NCI-H2029 (cell line): ENCODE data around the gene SEMA6D.

Experiments
- DNase-seq: peaks from one replicate; lab custom pipeline; 2025; lab: John Stamatoyannopoulos, UW

Gene SEMA6D

GRCh38 chr15:47787875-47788274 lies 70.6 kb downstream of the SEMA6D start:
- no peak for DNase-seq

- DNase-seq, result no peak
These were observed 71.4 kb downstream of the SEMA6D start for GRCh38 chr15:47788685-47789084.

DNA sequence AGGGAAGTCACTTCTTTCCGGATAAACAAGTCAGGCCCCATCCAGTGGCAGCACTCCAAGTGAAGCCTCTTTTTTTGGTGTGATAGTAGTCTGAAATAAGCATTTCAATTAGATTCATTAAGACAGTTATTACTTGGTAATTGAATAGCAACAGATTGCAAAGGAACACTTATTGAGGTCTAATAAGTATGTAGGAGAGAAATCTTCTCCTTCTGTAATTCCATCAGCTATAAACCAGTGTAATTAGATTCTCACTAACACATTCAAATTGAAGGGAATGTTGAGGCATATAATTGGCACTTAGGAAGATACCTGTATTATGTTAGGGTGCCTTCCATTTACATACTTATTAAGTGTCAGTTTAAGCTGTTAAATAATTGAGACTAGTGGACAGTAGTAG lies 73.9 kb downstream of the SEMA6D start:
- DNase-seq, result no peak

DNA sequence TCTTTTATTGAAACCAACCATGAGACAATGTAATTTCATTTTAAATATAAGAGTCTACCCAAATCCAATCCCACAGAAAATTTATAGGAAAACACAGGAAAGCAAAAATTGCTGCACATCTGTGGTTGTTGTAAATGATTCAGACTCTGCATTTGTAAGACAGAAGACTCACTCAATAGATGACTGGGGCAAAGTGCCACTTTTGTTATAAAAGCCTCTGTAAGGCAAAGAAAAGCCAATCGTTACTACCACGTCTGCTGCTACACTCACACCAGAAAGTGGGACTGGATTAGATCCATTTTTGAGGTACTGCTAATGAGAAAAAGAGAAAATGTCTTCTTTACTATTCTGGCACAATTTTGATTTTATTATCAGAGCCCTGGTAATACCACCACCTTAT lies 74.9 kb downstream of the SEMA6D start:
- no peak for DNase-seq

DNA sequence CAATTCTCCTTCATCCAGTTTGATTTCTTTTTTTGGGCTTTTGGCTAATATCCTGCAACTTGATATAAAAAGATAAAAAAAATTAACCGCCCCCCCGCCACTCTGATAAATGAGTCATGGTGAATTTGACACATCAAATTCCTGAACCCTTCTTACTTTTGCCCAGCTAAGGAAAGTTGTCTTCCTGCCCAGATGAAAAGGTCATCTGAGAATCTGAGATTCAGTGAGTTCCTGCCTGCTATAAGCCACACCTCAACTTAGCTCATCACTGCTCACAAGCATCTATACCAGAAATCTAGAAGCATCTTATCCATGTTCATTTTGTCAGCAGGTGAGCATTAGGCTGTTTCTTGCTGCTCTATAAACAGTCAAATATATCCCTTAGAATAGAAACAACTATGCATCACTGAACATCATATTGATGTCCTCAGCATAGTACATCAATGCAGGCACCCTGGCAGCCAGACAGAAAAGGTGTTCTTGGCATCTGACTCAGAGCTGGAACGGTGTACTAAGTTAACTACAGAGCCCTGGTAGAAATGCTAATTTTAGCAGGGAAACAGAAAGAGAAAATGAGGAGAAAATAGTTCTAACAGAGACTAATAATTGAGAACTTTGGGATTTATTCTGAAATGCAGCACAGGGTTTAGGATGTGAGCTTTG lies 77.1 kb downstream of the SEMA6D start:
- DNase-seq, result no peak

DNA sequence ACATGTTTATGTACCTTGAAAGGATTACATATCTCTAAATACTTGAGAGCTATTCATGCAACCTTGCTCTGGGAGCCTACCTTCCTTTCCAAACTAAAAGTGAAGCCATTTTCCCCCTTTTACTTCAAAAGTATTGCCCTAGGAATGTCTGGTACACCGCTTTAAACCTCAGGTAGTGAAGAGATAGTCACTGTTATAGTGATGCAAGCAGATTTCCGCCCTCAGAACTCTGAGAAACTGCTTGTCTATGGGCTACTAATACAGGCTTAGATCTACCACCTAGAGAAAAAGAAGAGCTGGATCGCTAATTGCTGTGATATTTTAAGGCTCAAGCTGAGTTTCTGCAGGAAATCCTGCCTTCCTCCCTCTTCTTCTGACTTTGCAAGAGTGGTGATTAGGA lies 78.6 kb downstream of the SEMA6D start:
- DNase-seq, result no peak

GRCh38 chr15:47796339-47796738 lies 79.0 kb downstream of the SEMA6D start:
- no peak for DNase-seq

DNA sequence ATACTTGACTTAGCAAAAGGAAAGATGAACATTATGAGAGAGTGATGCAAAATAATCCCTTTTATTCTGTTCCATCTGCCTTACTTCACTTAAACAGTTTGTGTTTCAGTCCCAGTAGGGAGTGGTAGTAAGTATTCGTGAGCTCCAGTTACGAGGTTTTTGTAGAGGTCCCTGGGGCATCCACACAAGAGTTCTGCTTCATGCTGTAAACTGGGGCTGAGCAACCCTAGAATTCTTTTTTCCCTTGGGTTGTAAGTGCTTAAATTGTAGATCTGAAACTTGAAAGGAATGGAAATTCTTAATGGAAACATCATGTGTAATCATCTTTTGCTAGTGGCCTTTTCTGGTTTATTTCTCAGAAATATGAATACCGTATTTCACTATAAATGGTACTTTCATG lies 79.5 kb downstream of the SEMA6D start:
- no peak for DNase-seq

DNA sequence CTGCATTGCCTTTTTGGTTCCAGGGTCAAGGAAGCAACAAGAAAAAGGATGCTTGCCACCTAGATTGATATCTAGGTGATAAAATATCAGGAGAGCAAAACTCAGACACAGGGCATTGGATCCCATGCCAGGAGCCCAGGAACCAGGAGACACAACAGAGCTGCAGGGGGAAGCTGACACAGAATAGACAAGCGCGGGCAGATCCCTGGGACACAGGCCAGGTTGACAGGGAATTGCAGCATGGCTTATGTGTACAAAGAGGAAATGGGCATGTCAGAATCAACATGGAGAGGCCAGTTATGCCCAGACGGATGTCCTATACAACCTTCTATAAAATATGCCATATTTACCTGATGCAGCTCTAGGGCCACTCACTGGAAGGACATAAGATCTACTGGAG lies 84.2 kb downstream of the SEMA6D start:
- DNase-seq, result no peak

DNA sequence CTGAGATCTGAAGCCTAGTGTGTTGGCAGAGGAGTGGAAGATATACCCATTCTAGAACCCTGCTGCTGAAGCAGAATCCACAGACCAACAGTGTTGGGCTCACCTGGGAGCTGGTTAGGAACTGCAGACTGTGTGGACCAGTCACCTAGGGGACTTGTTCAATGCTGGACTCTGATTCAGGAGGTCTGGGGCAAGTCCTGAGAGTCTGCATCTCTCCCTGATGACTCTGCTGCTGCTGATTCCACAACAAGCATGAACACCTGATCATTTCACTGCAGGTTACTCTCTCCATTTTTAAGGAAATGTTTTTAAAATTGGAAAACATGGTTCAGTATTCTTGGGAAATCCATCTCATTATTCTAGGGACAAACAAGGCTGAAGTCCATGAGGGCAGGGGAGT lies 84.9 kb downstream of the SEMA6D start:
- DNase-seq, result no peak

DNA sequence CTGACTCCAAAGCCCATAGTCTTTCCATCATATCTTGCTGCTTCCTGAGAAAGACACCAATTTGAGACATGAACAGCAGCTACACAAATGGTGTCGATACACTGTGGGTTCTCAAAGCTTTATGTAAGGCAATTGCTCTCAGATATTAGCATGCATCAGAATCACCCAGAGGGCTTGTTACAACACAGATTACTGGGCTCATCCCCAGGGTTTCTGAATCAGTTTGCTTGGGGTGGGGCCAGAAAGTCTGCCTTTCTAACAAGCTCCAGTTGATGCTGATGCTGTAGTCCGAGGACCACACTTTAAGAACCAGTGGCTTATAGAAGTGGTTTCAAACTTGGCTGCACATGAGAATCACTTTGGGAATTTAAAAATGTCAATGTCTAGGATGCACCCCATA lies 86.5 kb downstream of the SEMA6D start:
- no peak for DNase-seq

DNA sequence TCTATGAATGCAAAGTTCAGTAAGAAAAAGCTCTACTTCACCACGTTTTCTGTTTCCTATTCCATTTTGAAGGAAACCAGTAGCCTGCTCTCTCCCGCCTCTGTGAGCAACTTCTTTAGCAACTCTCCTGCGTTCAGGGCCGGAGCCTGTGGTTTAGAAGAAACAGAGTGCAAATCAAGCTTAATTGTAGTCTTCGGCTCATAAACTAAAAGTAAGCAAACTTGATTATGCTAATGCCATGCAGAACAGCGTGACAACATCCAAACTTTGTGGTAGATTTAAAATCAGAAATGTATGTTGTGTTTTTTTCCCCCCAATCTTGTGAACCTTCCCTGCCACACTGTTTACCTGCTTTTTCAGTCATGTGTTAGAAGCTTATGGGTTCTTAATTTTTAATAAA lies 87.4 kb downstream of the SEMA6D start:
- no peak for DNase-seq

DNA sequence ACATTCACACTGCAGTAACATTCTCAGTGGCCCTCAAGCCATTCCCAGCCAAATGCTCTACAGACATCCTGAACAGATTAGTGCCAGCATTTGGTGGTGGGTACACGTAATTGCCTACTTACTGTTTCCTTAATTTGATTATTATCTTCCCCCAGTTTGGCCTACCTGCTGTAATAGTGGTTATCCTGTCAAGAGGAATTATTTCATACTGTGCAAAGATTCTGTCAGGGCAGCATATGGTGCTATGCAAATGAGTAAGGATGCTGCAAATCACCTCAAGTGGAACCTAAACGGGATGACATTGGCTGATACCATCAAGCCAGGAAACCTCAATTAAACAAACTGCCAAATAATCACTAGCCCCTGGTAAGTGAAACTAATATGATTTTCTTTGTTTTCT lies 88.7 kb downstream of the SEMA6D start:
- DNase-seq, result no peak

DNA sequence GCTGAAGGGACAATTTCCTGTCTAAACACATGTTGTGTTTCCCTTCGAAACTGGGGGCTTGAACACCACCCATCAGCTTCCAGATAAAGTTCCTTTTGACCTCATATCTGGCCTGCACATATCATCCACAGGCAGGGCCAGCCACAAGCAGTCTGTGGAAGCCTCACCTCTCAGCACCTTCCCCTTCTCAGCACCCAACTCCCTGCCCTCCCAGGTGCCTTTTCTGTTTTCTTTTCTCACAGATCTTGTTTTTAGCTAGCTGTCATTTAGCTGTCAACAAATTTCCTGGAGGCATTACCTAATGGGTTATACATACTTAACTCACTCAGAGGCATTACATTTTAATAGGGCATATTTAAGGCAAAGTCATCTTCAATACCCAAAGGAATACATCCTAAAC lies 93.9 kb downstream of the SEMA6D start:
- no peak for DNase-seq

DNA sequence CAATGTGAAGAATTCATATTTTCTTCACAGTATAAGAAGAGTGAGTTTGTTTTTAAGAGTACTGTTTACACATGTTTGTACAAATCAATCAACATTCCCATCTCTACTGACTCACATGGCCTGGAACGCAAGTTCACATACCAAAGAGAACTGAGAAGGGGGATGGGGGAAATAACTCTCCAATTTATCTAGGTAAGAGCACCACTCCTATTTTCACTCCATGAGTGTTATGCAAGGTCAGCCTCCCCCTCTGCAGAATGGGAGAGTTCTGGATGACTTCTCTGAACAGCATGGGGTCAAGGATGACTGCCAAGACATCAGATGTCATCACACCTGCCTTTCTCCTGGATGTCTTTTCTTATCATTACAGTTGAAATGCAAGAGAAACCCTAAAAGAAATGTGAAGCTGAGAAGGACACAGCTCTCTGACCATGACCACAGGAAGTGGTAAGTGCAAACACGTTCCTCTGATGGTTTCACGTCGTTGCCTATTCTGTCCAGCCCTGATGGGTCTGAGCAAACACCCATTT lies 95.2 kb downstream of the SEMA6D start:
- no peak for DNase-seq

DNA sequence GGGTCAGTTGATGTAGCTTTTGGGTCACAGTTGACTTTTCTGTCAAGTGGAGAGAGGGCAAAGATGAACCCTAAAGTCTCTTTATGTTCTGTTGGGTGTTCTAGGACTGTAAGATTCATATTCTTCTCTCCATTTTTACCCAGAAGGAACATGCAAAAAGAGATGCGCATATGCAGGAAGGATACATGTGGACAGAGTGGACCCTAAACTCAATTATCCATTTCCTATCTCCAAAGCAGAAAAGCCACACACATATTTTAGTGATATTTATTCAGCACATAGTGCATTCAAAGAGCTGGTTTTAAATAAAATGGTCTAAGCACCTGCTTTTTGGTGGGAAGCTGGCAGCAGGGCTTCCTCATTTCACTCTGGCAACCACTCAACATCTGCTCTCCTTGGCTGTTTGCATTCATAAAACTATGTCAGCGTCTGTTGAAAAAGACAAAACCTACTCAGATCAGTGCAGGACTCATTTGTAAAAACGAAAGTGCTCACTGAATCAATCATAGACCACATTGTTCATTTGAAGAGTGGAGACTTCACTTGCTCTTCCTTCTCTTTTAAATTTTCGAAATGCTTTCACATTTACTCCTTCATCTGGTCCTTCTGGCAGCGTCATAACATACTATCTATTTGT lies 96.6 kb downstream of the SEMA6D start:
- DNase-seq, result no peak

- DNase-seq, result no peak
These were observed 97.3 kb downstream of the SEMA6D start for GRCh38 chr15:47814620-47815019.

GRCh38 chr15:47817969-47818548 lies 100.8 kb downstream of the SEMA6D start:
- DNase-seq, result no peak

- DNase-seq, result no peak
These were observed 101.9 kb downstream of the SEMA6D start for GRCh38 chr15:47819158-47819557.

DNA sequence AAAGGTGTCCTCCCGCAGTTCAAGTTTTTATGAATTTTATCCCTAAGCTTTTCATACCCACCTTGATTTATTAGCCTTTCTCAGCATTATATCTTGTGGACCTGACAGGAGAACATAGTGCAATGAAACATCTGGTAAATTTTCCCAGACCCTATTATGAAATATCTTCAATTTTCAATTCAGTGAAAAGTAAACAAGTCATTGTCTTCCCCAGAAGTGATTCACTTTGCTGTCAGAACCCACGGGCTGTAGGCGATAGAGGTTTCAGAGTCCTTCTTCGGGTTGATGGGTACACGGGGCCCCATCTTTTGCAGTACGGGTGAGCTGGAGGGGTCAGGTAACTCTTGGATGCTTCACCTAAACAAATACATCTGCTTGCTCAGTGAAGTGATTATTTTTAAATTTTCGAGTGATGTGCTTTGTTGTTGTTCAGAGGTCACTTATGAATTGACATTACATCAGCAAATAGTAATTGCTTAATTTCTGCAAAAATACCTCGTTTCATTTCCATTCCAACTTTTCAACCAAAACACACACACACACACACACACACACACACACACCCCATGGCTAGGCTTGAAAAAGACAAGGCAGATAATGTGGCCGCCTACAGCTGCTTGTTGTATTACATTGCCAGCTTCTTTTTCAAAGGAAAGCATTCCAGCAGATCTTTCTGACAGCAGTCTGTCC lies 102.9 kb downstream of the SEMA6D start:
- DNase-seq, result no peak

GRCh38 chr15:47820747-47821319 lies 103.5 kb downstream of the SEMA6D start:
- DNase-seq, result no peak

DNA sequence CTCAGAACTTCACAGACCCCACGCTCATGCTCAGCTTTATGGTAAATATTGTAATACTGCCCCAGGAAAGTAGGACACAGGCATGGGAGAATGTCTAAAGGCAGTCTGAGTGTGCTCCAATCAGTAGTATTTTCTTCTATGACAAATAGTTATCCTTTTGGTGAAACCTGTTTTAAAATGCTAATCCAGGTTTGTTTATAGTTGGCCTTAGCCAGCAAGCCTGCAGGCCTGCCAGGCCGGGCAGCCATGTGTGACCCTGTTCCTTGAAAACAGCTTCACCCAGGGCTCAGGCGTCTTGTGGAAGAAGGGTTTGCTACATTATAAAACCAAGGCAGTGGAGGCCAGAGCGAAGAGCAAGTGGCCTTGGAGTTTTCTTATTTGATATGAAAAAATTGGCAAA lies 104.7 kb downstream of the SEMA6D start:
- DNase-seq, result no peak
